Activated gamma-delta T cell (primary cell): Measurements from ENCODE around the gene TMPRSS3.

Experiments
- DNase-seq: peaks from one replicate; lab custom pipeline; 2025; lab: John Stamatoyannopoulos, UW
- total RNA-seq, 2 donors: gene quantifications; one replicate each; lab custom pipeline; 2026; lab: John Stamatoyannopoulos, UW

Gene TMPRSS3
- 1.2 to 1.6 reads per million in 2 donors for total RNA-seq

DNA sequence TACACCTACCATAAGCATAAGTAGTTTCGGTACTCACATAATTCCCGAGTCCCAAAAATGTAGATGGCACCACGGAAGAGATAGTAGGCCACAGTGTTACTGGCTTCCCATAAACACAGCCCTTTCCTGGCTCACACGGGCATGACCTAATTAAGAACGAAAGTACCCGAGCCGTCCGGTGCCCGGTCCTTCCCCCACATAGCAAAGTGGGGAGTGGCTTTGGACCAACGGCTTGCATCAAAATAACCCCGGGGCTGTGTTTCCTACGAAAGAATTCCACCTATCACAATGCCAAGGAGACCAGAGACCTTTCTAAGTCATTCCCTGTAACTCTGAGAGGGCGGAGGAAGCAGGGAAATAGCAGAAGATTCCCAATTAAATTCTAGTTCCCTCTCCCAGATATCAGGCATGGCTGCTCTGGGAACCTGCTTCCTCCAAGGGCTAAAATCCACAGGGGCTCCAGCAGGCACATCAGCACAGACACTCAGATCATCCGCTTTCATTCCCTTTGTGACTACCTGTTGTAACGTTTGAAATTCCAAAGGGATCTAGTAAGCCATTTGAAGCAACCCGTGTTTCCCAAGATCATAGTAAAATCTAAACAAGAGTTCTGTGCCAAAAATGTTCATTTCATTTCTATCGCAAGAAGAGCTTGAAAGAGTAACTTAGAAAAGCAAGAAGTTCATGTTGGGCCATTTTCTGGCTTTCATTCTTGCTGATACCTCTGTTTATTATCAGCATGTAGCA is at the start of gene TMPRSS3:
TSS of gene TMPRSS3 (minus strand) at position 148 of the 747 bp plus-strand sequence. CDS start 635 bp downstream, outside the sequence.
- DNase-seq = no peak

DNA sequence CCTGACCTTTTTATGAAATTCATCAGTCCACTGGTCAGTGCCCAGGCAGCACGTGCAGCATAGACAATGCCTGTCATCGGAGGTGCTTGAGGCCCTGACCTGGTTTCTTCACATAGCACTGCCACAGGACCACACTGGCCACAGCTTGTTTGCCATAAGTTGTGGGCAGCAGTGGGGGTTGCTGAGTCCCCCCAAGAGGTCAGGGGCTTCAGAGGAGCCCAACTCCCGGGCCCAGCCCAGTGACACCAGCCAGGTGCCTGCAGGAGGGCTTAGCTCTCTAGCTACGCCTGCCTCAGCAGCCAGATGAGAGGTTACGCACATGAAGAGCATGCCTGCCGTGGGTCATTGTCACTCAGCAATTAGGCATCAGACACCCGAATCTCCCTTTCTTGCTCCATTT is 49.5 kb upstream of the TMPRSS3 start:
- DNase-seq = no peak

DNA sequence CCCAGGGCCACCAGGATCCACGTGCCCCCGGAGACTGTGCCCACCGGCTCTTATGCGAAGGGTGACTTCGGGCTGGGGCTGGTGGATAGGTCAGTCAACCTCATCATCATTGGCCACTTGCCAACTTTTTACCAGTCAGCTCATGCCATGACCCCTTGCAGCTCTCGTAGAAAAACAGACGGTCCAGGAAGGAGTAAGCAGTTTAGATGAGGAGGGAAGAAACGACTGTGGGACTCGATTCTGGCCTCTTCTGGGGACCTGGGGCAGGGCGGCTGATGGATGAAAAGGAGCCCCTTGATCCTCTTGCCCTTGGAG is 48.9 kb upstream of the TMPRSS3 start:
- no peak for DNase-seq

DNA sequence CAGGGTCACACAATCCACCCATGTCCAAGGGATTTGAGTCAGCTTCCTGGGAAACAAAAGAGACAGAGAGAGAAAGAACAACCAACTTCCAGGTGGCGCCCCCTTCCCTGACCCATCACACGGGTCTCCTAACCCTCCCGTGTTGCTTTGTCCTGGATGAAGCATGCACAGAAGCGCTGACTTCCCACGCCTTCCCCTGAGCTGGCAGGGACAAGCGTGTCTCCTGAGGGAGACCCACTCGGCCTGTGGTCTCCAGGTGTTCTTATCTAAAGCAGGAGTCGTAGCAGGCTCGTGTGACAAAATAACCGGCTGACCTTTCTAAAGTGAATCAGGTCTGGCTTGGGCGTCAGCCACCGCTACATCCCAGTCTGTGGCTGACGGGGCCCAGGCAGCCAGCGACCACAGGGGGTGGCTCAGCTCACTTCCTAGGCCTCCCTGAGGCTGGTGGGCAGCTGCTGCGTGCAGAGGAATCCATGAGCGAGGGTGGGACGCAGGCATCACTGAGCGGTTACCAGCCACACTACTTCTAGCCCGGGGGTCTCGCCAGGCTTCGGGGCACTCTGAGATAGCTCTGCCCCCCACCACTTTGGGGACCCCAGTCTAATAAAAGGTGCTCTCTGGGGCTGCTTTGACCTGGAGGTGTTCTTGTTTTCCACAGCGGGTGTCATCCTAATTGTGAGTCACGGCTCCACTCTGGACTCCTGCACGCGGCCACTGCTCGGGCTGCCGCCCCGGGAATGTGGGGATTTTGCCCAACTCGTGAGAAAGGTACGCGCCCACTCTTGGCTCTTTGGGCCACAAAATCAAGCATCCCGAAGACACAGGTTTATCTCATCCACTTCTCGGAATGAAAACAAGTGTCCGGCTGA is 48.3 kb upstream of the TMPRSS3 start:
- DNase-seq = no peak

DNA sequence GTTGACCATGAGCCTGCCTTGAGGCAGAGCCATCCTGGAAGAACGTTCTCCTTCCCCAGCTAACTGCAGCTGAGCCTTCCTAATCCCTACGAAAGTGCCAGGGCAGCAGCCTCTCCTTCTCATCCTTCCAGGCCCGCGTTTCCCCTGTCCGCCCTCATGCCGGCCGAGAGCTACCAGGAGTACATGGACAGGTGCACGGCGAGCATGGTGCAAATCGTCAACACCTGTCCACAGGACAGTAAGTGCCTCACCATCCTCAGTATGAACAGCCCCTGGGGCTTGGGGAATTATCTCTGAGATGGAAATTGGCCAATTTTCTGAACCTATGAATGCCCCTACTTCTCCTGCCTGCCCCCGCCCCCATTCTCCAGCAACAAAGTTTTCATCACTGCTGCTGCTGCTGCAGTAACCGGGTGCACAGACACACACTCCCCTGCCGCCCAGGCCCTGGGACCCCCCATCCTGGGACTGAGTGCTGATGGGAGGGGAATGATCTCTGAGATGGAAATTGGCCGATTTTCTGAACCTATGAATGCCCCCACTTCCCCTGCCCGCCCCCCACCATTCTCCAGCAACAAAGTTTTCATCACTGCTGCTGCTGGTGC is 47.4 kb upstream of the TMPRSS3 start:
- no peak for DNase-seq

DNA sequence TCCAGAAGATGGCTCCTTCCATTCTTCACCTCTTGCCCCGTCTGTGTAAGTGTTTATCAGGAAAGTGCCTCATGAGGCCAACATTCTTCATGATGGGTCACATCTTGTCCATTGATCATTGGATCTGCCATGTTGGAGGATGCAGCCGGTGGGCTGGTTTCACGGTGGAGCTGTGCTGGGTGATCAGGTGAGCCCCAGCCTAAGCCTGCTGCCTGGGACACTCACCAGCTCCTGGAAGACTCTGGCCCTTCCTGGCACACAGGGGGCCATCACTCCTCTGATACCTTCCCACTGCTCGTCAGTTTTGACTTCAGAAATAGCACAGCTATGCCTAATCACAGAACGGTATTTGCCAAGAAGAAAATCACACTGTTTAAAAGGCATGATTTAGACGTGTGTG is 46.1 kb upstream of the TMPRSS3 start:
- no peak for DNase-seq

DNA sequence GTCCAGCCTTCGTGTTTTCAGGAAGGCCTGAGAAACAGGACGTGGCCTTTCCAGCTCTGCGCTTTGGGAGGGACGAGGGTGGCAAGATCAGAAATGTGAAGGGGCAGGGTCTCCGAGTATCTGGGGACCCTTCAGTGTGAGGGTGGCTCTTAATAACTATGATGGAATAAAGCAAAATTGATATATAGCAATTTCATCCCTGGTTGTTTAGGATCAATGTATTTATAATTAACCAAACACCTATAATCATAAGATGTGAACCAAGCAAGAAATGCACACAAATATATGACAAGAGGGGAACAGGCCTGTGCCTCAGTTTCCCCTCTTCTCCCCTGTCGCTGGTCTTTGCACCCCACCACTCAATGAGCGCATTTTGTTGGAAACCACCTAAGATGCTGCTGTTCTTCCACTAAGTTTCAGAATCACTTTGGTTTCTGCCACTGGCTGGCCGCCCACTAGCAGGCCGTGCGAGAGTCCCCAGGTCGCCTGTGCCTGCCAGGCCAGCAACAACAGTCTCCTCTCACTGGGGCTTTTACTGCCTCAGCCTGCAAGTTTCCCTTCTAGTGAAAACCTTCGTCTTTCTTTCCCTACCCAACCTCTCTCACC is 44.4 kb upstream of the TMPRSS3 start:
- no peak for DNase-seq

DNA sequence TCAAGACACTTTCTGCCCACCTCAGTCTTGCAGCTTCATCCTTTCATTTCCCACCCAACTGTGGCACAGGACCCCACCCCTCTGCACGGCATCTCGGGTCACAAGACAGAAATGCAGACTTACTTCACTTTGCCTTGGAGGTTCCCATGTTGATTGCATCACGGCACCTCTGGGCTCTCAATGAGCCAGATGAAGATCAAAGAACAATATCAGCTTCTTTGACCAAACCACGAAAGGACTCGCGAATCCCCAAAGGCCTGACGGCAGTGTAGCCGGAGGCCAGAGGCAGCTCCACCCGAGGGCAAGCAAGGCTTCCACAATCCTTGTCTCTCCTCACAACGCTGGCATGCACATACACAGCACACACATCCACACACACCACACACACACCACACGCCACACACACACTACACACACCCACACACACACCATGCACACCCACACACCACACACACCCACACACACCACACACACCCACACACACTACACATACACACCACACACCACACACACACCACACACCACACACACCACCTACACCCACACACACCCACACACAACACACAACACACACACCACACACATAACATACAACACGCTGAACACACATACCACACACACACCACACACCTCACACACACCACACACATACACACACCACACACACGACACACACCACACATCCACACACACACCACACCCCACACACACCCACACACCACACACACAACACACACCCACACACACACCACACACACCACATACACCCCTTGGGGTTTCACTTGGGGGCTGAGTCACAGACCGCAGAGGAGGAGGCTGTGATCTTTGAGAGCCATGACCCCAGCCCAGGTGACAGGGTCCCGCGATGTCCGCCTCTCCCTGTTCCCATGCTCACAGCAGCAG is 43.7 kb upstream of the TMPRSS3 start:
- DNase-seq = no peak

DNA sequence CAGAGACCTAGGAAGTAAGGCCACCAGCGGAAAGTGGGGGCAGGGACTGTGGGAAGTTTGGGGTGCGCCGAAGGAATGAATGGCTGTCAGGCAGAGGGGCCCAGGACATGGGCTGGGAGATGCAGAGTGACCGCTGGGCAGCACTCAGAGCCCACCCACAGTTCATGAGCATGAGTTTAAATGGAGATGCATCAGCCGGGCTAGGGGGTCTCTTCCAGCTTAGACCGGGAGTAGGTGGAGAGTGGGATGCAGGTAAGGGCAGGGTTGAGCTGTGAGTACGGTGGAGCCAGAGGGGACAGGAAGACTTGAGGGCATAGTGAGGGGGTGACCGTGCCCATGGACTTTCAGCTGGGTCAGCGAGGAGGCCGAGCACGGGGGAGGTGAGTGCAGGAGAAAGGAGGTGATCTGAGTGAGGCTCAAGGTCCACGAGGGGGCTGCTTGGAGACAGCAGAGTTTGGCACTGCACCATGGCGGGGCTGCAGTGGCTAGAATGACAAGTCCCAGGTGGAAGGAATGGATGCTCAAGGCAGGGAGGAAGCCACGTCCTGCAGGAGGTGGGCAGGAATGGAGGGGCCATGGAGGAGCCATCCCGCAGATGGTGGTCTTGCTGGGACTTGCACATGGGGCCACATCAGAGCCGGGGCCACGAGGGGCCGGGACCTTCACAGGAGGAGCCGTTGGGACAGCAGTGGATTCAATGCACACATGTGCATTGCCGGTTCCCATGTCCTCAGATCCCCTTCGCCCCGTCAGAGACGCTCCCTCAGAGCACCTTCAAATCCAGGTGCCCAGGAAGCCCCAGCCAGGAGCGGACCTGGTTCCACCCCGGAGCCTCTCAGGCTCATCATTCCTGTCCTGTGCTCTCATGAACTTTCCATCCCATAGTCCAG is 42.7 kb upstream of the TMPRSS3 start:
- DNase-seq = no peak

DNA sequence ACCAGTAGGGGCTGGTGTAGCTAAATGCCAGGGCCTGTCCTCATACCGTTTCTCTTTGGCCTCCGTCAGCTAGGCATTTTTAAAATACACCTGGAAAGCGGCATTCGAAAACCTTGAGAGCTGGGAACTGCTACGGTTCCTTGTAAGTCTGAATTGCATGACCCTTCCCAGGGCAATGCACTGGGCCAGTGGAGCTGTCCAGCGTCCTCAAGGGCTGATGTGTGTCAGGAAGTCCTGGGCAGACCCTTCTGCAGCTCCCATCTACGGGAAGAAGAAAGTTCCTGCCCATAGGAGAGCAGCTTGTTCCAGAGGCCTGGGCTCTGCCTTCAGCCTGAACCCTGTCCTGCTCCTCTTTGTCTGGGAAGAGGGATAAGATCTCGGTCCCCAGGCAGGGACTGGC is 41.9 kb upstream of the TMPRSS3 start:
- no peak for DNase-seq

DNA sequence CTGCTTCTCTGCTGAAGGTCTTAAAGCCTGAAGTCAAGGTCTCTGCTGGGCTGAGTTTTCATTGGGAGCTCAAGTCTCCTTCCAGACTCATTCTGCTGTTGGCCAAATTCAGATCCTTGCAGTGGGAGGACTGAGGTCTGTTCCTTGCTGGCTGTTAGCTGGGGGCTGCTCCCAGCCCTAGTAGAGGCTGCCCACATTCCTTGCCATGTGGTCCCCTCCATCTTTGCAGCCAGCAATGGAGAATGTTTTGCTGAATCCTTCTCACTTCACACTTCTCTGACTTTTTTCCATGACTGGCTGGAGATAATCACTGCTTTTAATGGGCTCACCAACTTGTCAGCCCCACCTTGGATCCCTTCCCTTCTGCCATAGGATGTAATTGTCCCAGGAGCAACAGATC is 41.1 kb upstream of the TMPRSS3 start:
- DNase-seq = no peak

DNA sequence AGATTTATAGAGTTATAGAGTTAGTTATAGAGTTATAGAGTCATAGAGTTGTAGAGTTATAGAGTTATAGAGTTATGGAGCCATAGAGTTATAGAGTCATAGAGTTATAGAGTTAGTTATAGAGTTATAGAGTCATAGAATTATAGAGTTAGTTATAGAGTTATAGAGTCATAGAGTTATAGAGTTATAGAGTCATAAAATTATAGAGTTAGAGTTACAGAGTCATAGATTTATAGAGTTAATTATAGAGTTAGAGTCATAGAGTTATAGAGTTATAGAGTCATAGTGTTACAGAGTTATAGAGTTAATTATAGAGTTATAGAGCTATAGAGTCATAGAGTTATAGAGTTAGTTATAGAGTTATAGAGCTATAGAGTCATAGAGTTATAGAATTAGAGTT is 40.0 kb upstream of the TMPRSS3 start:
- DNase-seq = no peak

DNA sequence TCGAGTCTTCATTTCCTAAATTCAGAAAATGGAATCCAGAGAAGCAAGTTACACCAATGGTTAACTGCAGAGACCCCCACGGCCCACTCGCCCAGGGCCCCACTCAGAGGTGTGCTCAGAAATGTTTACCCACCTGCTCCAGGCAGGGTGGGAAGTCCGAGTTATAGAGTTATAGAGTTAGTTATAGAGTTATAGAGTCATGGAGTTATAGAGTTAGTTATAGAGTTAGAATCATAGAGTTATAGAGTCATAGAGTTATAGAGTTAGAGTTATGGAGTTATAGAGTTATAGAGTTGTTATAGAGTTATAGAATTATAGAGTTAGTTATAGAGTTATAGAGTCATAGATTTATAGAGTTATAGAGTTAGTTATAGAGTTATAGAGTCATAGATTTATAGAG is 39.5 kb upstream of the TMPRSS3 start:
- no peak for DNase-seq

DNA sequence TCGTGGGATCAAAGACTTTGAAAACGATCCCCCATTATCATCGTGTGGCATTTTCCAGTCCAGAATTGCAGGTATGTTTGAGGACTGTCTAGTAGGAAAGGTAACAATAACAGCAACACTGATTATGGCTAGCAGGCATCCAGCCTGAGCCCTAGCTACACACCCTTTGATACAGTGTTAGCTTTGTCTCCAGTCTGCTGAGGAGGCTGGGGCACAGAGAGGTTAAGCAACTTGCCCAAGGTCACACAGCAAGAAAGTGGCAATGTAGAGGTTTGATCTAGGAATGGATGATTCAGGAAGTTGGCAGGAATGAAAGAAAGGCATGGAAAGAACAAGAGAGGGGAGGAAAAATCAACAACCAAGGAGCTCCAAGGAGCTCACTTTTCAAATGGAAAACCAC is 39.0 kb upstream of the TMPRSS3 start:
- no peak for DNase-seq

DNA sequence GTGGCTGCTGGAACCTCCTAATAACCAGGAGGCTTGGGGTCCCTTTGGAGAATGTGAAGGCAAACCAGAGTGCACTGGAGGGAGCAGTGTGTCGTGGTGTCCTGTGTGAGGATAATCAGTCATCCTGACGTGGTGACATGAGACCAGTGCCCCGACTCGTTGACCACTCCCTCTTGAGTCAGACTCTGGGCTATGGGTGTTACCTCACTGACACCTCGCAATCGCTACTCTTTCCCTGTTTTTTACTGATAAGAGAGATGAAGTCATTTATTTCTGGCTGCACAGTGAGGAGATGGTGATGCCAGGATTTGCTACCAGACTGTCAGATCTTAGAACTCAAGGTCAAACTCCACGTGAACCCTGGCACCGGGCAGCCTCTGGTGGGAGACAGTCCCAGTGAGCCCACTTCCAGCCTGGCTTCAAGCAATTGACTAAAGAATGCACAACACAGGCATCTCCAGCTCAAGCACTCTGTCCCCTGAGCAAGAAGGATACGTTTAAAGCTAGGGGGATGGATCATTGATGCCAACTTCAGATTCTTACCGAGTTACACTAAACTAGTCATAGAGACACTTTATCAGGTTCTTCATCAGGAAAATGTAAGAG is 38.2 kb upstream of the TMPRSS3 start:
- DNase-seq = no peak

DNA sequence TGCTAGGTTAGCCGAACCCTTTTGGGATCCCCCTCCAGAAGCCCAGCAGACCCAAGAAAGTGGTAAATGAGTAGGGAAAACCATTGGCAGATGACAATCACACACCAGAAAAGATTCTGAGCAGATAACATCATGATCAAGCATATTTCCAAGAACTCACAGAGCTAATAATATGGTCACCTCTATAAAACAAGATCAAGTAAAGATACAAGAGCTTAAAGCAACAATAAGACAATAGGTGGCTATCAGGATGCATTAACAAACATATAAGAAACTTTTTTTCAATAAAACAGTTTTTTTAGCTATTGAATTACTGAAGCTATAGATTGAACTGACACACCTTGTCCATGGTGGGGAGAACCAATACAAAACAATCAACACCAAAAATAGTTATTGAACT is 36.8 kb upstream of the TMPRSS3 start:
- no peak for DNase-seq

DNA sequence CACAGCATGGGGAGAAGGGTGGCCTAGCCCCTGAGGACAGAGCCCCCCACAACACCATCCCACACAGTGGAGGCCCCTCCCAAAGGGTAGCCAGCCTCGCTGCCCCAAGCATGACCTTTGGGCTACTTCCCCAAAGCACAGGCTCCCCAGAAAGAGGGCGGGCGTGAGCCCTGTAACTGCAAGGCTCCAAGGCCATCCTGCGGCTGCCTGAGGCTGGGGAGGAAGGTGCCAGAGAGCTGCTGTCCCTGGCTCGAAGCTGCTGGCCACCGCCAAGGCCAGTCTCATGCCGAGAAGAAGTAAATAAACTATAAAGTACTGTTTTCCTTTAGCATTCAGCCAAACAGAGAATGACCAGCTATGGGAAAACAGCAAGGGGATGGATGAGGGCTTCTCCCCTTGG is 35.3 kb upstream of the TMPRSS3 start:
- DNase-seq = no peak

DNA sequence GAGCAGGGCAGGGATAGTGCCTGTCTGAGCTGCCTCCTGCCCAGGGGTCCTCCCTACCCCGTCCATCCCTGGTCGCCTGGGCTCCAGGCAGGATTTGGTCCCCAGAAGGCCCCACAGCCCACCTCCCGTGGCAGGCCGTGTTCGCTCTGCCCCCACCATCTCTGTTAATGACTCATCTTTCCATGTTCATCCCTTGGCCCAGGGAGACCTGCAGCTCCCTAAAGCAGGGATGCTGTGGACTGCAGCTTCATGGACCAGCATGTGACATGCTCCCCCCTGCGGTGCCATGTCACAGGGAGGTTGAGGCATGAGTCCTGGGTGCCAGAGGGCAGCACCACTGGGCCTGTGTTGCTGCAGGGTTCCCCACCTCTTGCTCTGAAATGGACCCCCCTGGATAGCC is 34.7 kb upstream of the TMPRSS3 start:
- DNase-seq = no peak

DNA sequence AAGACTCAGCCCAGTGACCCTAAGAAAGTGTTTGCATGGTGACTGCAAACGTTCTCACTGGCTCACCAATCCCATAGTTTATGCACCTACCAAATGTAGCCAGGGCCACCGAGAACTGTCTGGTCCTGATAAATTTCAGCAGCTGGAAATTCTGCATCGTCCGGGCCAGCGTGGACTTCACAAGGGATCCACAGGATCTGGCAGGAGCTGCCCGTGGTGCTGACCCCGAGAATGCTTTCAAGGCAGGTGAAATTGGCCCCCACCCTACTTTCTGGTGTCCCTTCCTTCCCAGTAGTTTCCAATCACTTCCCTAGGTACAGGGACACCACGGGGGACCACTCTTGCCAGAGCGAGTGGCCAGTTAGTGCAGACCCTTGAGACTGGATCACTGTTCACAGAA is 34.0 kb upstream of the TMPRSS3 start:
- DNase-seq = no peak

DNA sequence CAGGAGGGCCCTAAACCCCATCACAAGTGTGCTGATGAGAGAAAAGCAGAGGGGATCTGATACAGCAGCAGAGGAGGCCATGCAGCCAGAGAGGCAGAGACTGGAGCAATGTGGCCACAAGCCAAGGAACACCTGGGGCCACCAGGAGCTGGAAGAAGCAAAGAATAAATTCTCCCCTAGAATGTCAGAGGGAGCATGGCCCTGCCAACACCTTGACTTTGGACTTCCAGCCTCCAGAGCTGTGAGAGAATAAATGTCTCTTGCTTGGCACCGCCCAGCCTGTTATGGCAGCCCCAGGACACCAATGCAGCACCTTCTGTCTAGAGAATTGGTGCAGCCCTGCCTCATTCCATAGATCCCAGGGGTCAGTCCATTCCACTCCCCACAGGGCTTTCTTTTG is 33.2 kb upstream of the TMPRSS3 start:
- DNase-seq = no peak
